ENCODE data around the gene RALB.

GRCh38 chr2:120308038-120308910 lies 55.6 kb downstream of the RALB start:
- TF ChIP-seq POLR2A (IDR thresholded peaks at IDR 0.05) (no peak), CTCF (IDR thresholded peaks at IDR 0.05) (no peak)

Data from lower leg skin (tissue), 3 donors.